ENCODE measurements around the gene CEMIP.
"Not testable (repeated sequence)": the region's sequence is repeated elsewhere in the genome, so short reads cannot be mapped to it uniquely, and the experiment has no call there.

The CEMIP gene

DNA sequence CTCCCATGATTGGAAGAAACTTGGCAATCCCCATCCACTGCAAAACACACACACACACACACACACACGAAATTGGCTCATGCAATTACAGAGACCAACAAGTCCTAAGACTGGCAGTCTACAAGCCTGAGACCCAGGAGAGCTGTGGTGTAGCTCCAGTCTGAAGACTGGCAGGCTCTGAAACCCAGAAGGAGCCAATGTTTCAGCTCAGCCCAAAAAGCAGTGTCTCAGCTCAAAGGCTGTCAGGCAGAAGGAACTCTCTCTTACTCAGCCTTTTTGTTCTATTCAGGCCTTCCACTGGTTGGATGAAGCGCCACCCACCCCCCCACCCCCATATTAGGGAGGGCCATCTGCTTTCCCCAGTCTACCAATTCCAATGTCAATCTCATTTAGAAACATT lies 178.4 kb downstream of the CEMIP start:
- POLR2A ChIA-PET, result no interaction called here
- DNase-seq (ENCODE audit: extremely low spot score), result no peak
- CTCF ChIA-PET, result interaction anchor here (1.9 to 8.4 kb wide), 2 partner anchors 12 to 308 kb away, joined by 5 to 77 read pairs; no protein-coding TSS in a partner anchor
- TF ChIP-seq, protein P1, sequence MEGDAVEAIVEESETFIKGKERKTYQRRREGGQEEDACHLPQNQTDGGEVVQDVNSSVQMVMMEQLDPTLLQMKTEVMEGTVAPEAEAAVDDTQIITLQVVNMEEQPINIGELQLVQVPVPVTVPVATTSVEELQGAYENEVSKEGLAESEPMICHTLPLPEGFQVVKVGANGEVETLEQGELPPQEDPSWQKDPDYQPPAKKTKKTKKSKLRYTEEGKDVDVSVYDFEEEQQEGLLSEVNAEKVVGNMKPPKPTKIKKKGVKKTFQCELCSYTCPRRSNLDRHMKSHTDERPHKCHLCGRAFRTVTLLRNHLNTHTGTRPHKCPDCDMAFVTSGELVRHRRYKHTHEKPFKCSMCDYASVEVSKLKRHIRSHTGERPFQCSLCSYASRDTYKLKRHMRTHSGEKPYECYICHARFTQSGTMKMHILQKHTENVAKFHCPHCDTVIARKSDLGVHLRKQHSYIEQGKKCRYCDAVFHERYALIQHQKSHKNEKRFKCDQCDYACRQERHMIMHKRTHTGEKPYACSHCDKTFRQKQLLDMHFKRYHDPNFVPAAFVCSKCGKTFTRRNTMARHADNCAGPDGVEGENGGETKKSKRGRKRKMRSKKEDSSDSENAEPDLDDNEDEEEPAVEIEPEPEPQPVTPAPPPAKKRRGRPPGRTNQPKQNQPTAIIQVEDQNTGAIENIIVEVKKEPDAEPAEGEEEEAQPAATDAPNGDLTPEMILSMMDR (IDR thresholded peaks at IDR 0.05; ENCODE audit: control extremely low read depth, extremely low read depth, low read depth, missing control alignments), result no peak

DNA sequence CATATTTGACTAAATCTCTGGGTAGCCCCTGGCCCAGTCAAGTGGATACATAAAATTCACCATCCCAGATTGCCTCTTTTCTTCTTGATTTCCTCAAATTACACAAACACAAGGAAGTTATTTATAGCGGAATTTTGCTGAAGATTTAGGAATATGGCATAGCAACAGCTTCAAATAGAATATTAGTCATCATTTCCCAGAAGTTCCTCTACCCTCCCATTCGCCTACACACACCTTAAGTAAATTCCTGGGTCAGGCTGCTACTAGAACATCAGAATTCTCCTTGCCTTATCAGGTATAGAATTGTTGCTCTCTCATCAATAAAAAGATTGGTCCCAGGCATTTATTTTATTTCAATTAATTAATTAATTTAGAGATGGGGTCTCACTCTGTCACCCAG lies 178.8 kb downstream of the CEMIP start:
- CTCF ChIA-PET, result interaction anchor here (1.9 to 8.4 kb wide), 2 partner anchors 12 to 308 kb away, joined by 5 to 77 read pairs; no protein-coding TSS in a partner anchor
- no peak for DNase-seq (ENCODE audit: extremely low spot score)
- POLR2A ChIA-PET, result no interaction called here
- TF ChIP-seq, protein P1 (IDR thresholded peaks at IDR 0.05; ENCODE audit: control extremely low read depth, extremely low read depth, low read depth, missing control alignments), result no peak

DNA sequence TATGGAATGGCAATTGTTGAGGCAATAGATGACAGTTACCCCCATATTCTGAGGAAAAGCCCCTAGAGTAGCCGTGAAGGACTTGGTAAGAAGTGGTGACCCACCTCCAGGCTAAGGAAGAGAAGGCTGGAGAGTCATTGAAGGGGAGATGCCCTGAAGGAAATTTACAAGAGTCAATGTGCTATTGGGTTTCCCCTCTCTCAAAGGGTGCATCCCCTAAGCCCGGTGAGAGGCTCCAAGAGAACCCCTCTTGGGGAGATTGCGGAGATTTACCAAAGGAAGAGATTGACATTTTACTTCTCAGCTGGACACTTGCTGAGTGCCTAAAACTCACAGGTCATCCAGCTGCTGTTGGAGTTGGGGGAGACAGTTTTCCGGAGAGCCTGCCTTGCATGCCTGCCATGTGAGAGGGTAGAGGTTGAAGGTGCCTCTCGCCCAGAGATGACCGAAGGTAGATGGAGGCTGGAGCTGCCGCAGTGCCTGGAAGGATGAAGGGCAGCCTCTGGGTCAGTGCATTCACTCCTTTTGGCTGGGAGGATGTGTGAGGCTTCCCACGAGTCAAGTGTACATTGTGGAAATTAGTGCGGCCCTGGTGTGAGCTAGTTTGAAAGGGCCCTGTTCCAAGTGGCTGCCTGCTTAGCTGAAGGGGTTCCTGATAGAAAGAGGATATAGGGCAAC lies 179.8 kb downstream of the CEMIP start:
- TF ChIP-seq, protein P1 (IDR thresholded peaks at IDR 0.05; ENCODE audit: control extremely low read depth, extremely low read depth, low read depth, missing control alignments), result no peak
- no peak for DNase-seq (ENCODE audit: extremely low spot score)
- ChIA-PET POLR2A (no interaction called here), CTCF (interaction anchor here (1.1 to 8.4 kb wide), 3 partner anchors 11 to 505 kb away, joined by 3 to 77 read pairs (median 5); no protein-coding TSS in a partner anchor)

DNA sequence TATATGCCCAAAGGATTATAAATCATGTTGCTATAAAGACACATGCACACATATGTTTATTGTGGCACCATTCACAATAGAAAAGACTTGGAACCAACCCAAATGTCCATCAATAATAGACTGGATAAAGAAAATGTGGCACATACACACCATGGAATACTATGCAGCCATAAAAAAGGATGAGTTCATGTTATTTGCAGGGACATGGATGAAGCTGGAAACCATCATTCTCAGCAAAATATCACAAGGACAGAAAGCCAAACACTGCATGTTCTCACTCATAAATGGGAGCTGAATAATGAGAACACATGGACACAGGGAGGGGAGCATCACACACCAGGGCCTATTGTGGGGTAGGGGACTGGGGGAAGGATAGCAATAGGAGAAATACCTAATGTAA lies 186.3 kb downstream of the CEMIP start:
- DNase-seq (ENCODE audit: extremely low spot score); POLR2A ChIA-PET; CTCF ChIA-PET: not testable (repeated sequence)

DNA sequence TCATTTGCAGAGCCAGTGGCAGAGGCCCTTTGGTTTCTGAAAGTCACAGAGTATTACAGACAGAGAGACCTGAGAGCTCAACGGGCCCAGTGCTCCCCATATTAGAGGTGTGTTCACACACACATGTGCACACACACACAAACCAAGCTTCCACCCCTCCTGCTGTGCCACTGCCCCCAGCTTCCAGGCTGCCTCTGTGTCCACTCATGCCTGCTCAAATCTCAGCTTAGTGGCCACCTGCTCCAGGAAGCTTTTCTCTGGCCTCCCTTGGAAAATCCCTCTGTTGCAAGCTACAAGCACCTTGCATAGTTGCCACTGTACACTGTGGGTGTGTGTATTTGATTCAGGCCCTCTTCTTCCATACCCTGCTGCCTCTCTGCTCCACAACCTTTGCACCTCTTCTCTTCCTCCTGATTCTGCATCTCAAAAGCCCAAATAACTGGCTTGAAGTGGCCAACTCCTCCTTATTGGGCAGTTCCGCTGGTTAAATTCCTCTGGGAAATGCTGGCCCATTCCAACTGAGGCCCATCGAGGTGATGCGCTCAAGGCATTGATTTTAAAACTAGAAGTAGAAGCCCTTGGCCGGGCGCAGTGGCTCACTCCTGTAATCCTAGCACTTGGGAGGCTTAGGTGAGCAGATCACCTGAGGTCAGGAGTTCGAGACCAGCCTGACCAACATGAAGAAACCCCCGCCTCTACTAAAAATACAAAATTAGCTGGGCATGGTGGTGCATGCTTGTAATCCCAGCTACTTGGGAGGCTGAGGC lies 187.4 kb downstream of the CEMIP start:
- no peak for DNase-seq (ENCODE audit: extremely low spot score)
- POLR2A ChIA-PET, result no interaction called here
- TF ChIP-seq, protein P1 (IDR thresholded peaks at IDR 0.05; ENCODE audit: control extremely low read depth, extremely low read depth, low read depth, missing control alignments), result no peak
- CTCF ChIA-PET, result interaction anchor here (1.2 to 6.9 kb wide), 7 partner anchors 9 to 513 kb away, joined by 3 to 77 read pairs (median 13); no protein-coding TSS in a partner anchor

DNA sequence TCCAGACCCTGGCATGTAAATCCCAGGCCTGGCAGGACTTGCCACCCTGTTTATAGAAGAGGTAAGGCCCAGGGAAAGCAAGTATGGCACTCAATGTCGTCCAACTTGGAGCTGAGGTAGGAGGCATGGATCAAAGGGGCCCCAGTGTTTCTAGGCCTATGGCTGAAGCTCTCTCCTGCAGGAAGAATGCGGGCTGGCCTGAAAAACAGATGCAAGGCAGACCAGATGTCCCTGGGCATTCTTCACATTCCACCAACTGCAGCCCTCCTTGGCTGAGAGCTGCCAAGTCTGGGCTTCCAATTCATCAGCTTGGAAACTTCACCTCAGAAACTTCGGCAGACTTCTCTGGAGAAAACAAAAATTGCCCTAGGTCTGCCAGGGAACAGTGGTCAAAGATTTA lies 188.3 kb downstream of the CEMIP start:
- CTCF ChIA-PET, result interaction anchor here (1.2 to 6.9 kb wide), 7 partner anchors 9 to 514 kb away, joined by 3 to 77 read pairs (median 13); no protein-coding TSS in a partner anchor
- POLR2A ChIA-PET, result interaction anchor here (0.5 kb wide), 1 partner anchor 93 kb away, joined by 4 read pairs; no protein-coding TSS in a partner anchor
- TF ChIP-seq, protein P1 (IDR thresholded peaks at IDR 0.05; ENCODE audit: control extremely low read depth, extremely low read depth, low read depth, missing control alignments), result no peak
- no peak for DNase-seq (ENCODE audit: extremely low spot score)

All from GM10248 (cell line).